GM23338 (cell line): ENCODE measurements around the gene MTNR1B. TPM values are rescaled to one million over a fixed set of nuclear protein-coding genes. Genes with fewer than 3 reads are reported as not detected.

Experiments
- ATAC-seq: fragments of 200-7000 bp; cut with Tn5 transposase; 3 replicates; pipeline ENCODE4 v1.9.1; 2020
- DNase-seq: peaks from one replicate; pipeline ENCODE4 v3.0.0-alpha.2; 2015; ENCODE audit warnings: low spot score
- H2AFZ ChIP-seq: fragments of 200-600 bp; sonication (generic); 2 replicates; pipeline ENCODE4 v1.8.0; 2016; ENCODE audit warnings: antibody characterized with exemption, mild to moderate bottlenecking, moderate library complexity
- H3F3A ChIP-seq: fragments of 200-600 bp; sonication (generic); replicated peaks from 2 replicates; pipeline ENCODE4 v1.8.0; 2017; ENCODE audit warnings: antibody characterized with exemption, mixed run types, low read depth
- H3K27ac ChIP-seq: fragments of 200-600 bp; sonication (generic); 2 replicates; pipeline ENCODE4 v1.6.1; 2016; ENCODE audit warnings: low read depth
- H3K27me3 ChIP-seq: fragments of 200-600 bp; sonication (generic); 2 replicates; pipeline ENCODE4 v1.8.0; 2016; ENCODE audit warnings: mild to moderate bottlenecking, mixed run types, moderate library complexity; ENCODE audit not compliant: insufficient read depth
- H3K36me3 ChIP-seq: fragments of 200-600 bp; sonication (generic); 2 replicates; pipeline ENCODE4 v1.8.0; 2016; ENCODE audit warnings: mild to moderate bottlenecking; ENCODE audit not compliant: insufficient read depth
- H3K4me1 ChIP-seq: fragments of 200-600 bp; sonication (generic); 2 replicates; pipeline ENCODE4 v1.8.0; 2016; ENCODE audit warnings: mild to moderate bottlenecking, moderate library complexity; ENCODE audit not compliant: insufficient read depth
- H3K4me2 ChIP-seq: fragments of 200-600 bp; sonication (generic); 2 replicates; pipeline ENCODE4 v1.7.1; 2017; ENCODE audit warnings: mixed run types
- H3K4me3 ChIP-seq: fragments of 200-600 bp; sonication (generic); 2 replicates; pipeline ENCODE4 v1.6.1; 2016; ENCODE audit warnings: mixed run types
- H3K79me2 ChIP-seq: fragments of 200-600 bp; sonication (generic); replicated peaks from 2 replicates; pipeline ENCODE4 v1.8.0; 2017; ENCODE audit warnings: mild to moderate bottlenecking; ENCODE audit not compliant: insufficient read depth
- H3K9me2 ChIP-seq: fragments of 200-600 bp; sonication (generic); 2 replicates; pipeline ENCODE4 v1.8.0; 2017; ENCODE audit not compliant: insufficient read depth
- H4K20me1 ChIP-seq: fragments of 200-600 bp; sonication (generic); replicated peaks from 2 replicates; pipeline ENCODE4 v1.8.0; 2017; ENCODE audit warnings: mild to moderate bottlenecking; ENCODE audit not compliant: insufficient read depth
- H3K27ac Mint-ChIP-seq: 2 replicates; pipeline ENCODE4 v1.8.0; 2020; ENCODE audit warnings: inconsistent platforms, mild to moderate bottlenecking, moderate library complexity, mixed read lengths
- H3K27me3 Mint-ChIP-seq: 3 replicates; pipeline ENCODE4 v1.8.0; 2022; ENCODE audit warnings: low read depth, mild to moderate bottlenecking, moderate library complexity, mixed read lengths, inconsistent platforms; ENCODE audit not compliant: insufficient read depth, poor library complexity
- H3K36me3 Mint-ChIP-seq: 3 replicates; pipeline ENCODE4 v1.8.0; 2021; ENCODE audit warnings: low read depth, mild to moderate bottlenecking, inconsistent platforms, moderate library complexity, mixed read lengths
- H3K4me1 Mint-ChIP-seq: 3 replicates; pipeline ENCODE4 v1.8.0; 2020; ENCODE audit warnings: mild to moderate bottlenecking, inconsistent platforms, mixed read lengths
- H3K4me3 Mint-ChIP-seq: 3 replicates; pipeline ENCODE4 v1.8.0; 2021; ENCODE audit warnings: moderate library complexity, mild to moderate bottlenecking, inconsistent platforms, mixed read lengths
- H3K9me3 Mint-ChIP-seq: 3 replicates; pipeline ENCODE4 v1.8.0; 2020; ENCODE audit warnings: moderate library complexity, mild to moderate bottlenecking, inconsistent platforms, mixed read lengths
- CREB1 ChIP-seq: fragments of 250-450 bp; sonication (Bioruptor Pico); IDR thresholded peaks from 2 replicates; pipeline ENCODE4 v1.5.0; 2020; ENCODE audit warnings: low read depth, mild to moderate bottlenecking, moderate library complexity
- EZH2 ChIP-seq: fragments of 200-600 bp; sonication (generic); IDR thresholded peaks from one replicate; pipeline ENCODE4 v1.8.0; 2017; ENCODE audit warnings: antibody characterized with exemption, mild to moderate bottlenecking, low read depth; ENCODE audit not compliant: unreplicated experiment
- EZH2phosphoT487 ChIP-seq: fragments of 200-600 bp; sonication (generic); IDR thresholded peaks from one replicate; pipeline ENCODE4 v1.8.1; 2018; ENCODE audit warnings: antibody characterized with exemption; ENCODE audit not compliant: unreplicated experiment
- JUNB ChIP-seq: IDR thresholded peaks from one replicate; pipeline ENCODE4 v1.6.1; 2016; ENCODE audit warnings: antibody characterized with exemption; ENCODE audit not compliant: unreplicated experiment
- NANOG ChIP-seq: IDR thresholded peaks from 2 replicates; pipeline ENCODE4 v1.6.1; 2016; ENCODE audit warnings: antibody characterized with exemption, borderline replicate concordance
- POLR2AphosphoS5 ChIP-seq: IDR thresholded peaks from 2 replicates; pipeline ENCODE4 v1.6.1; 2016; ENCODE audit warnings: antibody characterized with exemption, low read depth
- STAT1 ChIP-seq: IDR thresholded peaks from one replicate; pipeline ENCODE4 v1.6.1; 2016; ENCODE audit warnings: antibody characterized with exemption; ENCODE audit not compliant: unreplicated experiment
- ZNF114 ChIP-seq: fragments of 250-450 bp; sonication (Bioruptor Pico); IDR thresholded peaks from 2 replicates; pipeline ENCODE4 v1.5.0; 2020; ENCODE audit warnings: mild to moderate bottlenecking, moderate library complexity
- ZNF331 ChIP-seq: fragments of 250-450 bp; sonication (Bioruptor Pico); IDR thresholded peaks from 2 replicates; pipeline ENCODE4 v1.5.0; 2020; ENCODE audit warnings: low read depth, mild to moderate bottlenecking, moderate library complexity
- polyA plus RNA-seq: library from polyadenylated mRNA; unstranded; fragments of >200 nt; fragmentation: Nextera tagmentation; extraction: Ambion mirVana; gene quantifications from 2 replicates; pipeline ENCODE4 v1.2.1, GENCODE V29; 2016
- total RNA-seq: library from RNA; depleted of rRNA; stranded (reverse); fragments of >200 nt; shearing (Covaris generic); gene quantifications from 2 replicates; pipeline ENCODE4 v1.2.3, GENCODE V29; 2014
- TF ChIP-seq, protein P1 (sequence below): IDR thresholded peaks from one replicate; pipeline ENCODE4 v1.6.1; 2018; ENCODE audit warnings: antibody characterized with exemption; ENCODE audit not compliant: unreplicated experiment
- TF ChIP-seq, protein P2 (sequence below): fragments of 250-450 bp; sonication (Bioruptor Pico); IDR thresholded peaks from 2 replicates; pipeline ENCODE4 v1.5.0; 2020; ENCODE audit warnings: mild to moderate bottlenecking, moderate library complexity
- TF ChIP-seq, protein P3 (sequence below), 2 experiments: fragments of 200-600 bp in 1 of 2; sonication (generic) in 1 of 2; conservative IDR thresholded peaks; 2 replicates each; pipeline versions ENCODE4 v1.5.1 to v1.6.1; 2016 to 2017; ENCODE audit warnings: antibody characterized with exemption in 2 of 2, low read depth in 2 of 2, mild to moderate bottlenecking in 2 of 2, moderate library complexity in 1 of 2
- TF ChIP-seq, protein P4 (sequence below): IDR thresholded peaks from 2 replicates; pipeline ENCODE4 v1.6.1; 2016; ENCODE audit warnings: antibody characterized with exemption

MTNR1B gene
- total and polyA plus RNA-seq, 2 experiments from 2014 or later = not detected

DNA sequence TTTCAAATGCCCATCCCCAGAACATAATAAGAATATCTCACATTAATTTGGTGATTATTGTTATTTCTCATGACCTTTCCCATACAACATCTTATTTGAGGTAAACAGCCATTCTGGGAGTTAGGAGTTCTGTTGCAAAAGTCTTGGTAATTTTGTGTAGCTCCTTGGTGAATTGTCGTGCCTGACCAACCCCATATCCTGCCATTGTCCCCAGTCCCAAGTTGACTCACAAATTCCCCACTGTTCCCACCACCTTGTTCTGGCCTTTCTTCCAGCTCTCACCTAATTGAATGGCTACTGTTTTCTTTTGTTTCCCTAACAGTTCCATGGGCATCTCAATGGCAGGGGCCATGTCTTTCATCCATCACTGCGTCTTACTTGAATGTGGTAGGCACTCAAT is 8.0 kb downstream of the MTNR1B start:
- no peak overlapping the region for H3K27ac Mint-ChIP-seq
- H3K36me3 ChIP-seq = no peaks in the 10 kb centered on the region

More for the DNA sequence above, 8.0 kb downstream of the MTNR1B start:
- Mint-ChIP-seq H3K36me3 (no peaks in the 10 kb centered on the region), H3K4me3 (no peak overlapping the region), H3K27me3 (peaks cover 4% of the 10 kb centered on the region), H3K9me3 (no peaks in the 10 kb centered on the region; the same call in 1 of the 3 replicates), H3K4me1 (no peaks in the 10 kb centered on the region; the same call in 2 of the 3 replicates)
- TF ChIP-seq, protein P1, sequence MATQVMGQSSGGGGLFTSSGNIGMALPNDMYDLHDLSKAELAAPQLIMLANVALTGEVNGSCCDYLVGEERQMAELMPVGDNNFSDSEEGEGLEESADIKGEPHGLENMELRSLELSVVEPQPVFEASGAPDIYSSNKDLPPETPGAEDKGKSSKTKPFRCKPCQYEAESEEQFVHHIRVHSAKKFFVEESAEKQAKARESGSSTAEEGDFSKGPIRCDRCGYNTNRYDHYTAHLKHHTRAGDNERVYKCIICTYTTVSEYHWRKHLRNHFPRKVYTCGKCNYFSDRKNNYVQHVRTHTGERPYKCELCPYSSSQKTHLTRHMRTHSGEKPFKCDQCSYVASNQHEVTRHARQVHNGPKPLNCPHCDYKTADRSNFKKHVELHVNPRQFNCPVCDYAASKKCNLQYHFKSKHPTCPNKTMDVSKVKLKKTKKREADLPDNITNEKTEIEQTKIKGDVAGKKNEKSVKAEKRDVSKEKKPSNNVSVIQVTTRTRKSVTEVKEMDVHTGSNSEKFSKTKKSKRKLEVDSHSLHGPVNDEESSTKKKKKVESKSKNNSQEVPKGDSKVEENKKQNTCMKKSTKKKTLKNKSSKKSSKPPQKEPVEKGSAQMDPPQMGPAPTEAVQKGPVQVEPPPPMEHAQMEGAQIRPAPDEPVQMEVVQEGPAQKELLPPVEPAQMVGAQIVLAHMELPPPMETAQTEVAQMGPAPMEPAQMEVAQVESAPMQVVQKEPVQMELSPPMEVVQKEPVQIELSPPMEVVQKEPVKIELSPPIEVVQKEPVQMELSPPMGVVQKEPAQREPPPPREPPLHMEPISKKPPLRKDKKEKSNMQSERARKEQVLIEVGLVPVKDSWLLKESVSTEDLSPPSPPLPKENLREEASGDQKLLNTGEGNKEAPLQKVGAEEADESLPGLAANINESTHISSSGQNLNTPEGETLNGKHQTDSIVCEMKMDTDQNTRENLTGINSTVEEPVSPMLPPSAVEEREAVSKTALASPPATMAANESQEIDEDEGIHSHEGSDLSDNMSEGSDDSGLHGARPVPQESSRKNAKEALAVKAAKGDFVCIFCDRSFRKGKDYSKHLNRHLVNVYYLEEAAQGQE = no peak
- TF ChIP-seq, protein P2, sequence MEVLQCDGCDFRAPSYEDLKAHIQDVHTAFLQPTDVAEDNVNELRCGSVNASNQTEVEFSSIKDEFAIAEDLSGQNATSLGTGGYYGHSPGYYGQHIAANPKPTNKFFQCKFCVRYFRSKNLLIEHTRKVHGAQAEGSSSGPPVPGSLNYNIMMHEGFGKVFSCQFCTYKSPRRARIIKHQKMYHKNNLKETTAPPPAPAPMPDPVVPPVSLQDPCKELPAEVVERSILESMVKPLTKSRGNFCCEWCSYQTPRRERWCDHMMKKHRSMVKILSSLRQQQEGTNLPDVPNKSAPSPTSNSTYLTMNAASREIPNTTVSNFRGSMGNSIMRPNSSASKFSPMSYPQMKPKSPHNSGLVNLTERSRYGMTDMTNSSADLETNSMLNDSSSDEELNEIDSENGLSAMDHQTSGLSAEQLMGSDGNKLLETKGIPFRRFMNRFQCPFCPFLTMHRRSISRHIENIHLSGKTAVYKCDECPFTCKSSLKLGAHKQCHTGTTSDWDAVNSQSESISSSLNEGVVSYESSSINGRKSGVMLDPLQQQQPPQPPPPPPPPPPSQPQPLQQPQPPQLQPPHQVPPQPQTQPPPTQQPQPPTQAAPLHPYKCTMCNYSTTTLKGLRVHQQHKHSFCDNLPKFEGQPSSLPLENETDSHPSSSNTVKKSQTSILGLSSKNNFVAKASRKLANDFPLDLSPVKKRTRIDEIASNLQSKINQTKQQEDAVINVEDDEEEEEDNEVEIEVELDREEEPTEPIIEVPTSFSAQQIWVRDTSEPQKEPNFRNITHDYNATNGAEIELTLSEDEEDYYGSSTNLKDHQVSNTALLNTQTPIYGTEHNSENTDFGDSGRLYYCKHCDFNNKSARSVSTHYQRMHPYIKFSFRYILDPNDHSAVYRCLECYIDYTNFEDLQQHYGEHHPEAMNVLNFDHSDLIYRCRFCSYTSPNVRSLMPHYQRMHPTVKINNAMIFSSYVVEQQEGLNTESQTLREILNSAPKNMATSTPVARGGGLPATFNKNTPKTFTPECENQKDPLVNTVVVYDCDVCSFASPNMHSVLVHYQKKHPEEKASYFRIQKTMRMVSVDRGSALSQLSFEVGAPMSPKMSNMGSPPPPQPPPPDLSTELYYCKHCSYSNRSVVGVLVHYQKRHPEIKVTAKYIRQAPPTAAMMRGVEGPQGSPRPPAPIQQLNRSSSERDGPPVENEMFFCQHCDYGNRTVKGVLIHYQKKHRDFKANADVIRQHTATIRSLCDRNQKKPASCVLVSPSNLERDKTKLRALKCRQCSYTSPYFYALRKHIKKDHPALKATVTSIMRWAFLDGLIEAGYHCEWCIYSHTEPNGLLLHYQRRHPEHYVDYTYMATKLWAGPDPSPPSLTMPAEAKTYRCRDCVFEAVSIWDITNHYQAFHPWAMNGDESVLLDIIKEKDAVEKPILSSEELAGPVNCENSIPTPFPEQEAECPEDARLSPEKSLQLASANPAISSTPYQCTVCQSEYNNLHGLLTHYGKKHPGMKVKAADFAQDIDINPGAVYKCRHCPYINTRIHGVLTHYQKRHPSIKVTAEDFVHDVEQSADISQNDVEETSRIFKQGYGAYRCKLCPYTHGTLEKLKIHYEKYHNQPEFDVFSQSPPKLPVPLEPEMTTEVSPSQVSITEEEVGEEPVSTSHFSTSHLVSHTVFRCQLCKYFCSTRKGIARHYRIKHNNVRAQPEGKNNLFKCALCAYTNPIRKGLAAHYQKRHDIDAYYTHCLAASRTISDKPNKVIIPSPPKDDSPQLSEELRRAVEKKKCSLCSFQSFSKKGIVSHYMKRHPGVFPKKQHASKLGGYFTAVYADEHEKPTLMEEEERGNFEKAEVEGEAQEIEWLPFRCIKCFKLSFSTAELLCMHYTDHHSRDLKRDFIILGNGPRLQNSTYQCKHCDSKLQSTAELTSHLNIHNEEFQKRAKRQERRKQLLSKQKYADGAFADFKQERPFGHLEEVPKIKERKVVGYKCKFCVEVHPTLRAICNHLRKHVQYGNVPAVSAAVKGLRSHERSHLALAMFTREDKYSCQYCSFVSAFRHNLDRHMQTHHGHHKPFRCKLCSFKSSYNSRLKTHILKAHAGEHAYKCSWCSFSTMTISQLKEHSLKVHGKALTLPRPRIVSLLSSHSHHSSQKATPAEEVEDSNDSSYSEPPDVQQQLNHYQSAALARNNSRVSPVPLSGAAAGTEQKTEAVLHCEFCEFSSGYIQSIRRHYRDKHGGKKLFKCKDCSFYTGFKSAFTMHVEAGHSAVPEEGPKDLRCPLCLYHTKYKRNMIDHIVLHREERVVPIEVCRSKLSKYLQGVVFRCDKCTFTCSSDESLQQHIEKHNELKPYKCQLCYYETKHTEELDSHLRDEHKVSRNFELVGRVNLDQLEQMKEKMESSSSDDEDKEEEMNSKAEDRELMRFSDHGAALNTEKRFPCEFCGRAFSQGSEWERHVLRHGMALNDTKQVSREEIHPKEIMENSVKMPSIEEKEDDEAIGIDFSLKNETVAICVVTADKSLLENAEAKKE = no peak
- no peak for TF ChIP-seq EZH2
- TF ChIP-seq POLR2AphosphoS5 = no peak
- TF ChIP-seq, protein P3, sequence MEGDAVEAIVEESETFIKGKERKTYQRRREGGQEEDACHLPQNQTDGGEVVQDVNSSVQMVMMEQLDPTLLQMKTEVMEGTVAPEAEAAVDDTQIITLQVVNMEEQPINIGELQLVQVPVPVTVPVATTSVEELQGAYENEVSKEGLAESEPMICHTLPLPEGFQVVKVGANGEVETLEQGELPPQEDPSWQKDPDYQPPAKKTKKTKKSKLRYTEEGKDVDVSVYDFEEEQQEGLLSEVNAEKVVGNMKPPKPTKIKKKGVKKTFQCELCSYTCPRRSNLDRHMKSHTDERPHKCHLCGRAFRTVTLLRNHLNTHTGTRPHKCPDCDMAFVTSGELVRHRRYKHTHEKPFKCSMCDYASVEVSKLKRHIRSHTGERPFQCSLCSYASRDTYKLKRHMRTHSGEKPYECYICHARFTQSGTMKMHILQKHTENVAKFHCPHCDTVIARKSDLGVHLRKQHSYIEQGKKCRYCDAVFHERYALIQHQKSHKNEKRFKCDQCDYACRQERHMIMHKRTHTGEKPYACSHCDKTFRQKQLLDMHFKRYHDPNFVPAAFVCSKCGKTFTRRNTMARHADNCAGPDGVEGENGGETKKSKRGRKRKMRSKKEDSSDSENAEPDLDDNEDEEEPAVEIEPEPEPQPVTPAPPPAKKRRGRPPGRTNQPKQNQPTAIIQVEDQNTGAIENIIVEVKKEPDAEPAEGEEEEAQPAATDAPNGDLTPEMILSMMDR (conservative IDR thresholded peaks at IDR 0.05; ENCODE audit: low read depth in 2 of 2) = no peak
- no peak for TF ChIP-seq ZNF331
- TF ChIP-seq CREB1 = no peak
- no peak for TF ChIP-seq JUNB
- no peak for TF ChIP-seq NANOG
- no peak for TF ChIP-seq STAT1
- TF ChIP-seq, protein P4, sequence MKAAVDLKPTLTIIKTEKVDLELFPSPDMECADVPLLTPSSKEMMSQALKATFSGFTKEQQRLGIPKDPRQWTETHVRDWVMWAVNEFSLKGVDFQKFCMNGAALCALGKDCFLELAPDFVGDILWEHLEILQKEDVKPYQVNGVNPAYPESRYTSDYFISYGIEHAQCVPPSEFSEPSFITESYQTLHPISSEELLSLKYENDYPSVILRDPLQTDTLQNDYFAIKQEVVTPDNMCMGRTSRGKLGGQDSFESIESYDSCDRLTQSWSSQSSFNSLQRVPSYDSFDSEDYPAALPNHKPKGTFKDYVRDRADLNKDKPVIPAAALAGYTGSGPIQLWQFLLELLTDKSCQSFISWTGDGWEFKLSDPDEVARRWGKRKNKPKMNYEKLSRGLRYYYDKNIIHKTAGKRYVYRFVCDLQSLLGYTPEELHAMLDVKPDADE = no peak
- TF ChIP-seq ZNF114 (CRISPR knock-in tag) = no peak
- TF ChIP-seq EZH2phosphoT487 = no peak
- Histone ChIP-seq H3K79me2 (no peaks in the 10 kb centered on the region), H3K27me3 (no peaks in the 10 kb centered on the region), H3K4me3 (no peak overlapping the region), H3K9me2 (peaks cover 13% of the 10 kb centered on the region; the same call in 1 of the 2 replicates), H2AFZ (no peak overlapping the region), H3K27ac (no peak overlapping the region), H4K20me1 (no peaks in the 10 kb centered on the region), H3K4me1 (no peaks in the 10 kb centered on the region), H3F3A (no peaks in the 10 kb centered on the region), H3K4me2 (no peak overlapping the region)
- ATAC-seq (no peak), DNase-seq (no peak)
